BLaER1 treated with 17β-estradiol and CSF1 and Interleukin-3, amounts not matched to agents 10 nM and 100 nM (cell line): ENCODE data around the gene HAAO.
A peak's percentile ranks its signal among the peaks of the same experiment; 100 is the strongest.

Source experiments
- H3K27ac ChIP-seq, 11 experiments: shearing (Covaris generic); formaldehyde crosslinking; 2 replicates each; pipeline ENCODE4 v1.8.1; 2022
- H3K27me3 ChIP-seq, 11 experiments: shearing (Covaris generic); formaldehyde crosslinking; 2 replicates each; pipeline ENCODE4 v1.8.1; 2022
- H3K36me3 ChIP-seq, 11 experiments: shearing (Covaris generic); formaldehyde crosslinking; 2 replicates each; pipeline ENCODE4 v1.8.1; 2022
- H3K4me1 ChIP-seq, 10 experiments: shearing (Covaris generic); formaldehyde crosslinking; 2 replicates each; pipeline ENCODE4 v1.8.1; 2022
- H3K4me2 ChIP-seq, 11 experiments: shearing (Covaris generic); formaldehyde crosslinking; 2 replicates each; pipeline ENCODE4 v1.8.1; 2022
- H3K4me3 ChIP-seq, 10 experiments: shearing (Covaris generic); formaldehyde crosslinking; 2 replicates each; pipeline ENCODE4 v1.8.1; 2022
- H3K9ac ChIP-seq, 11 experiments: shearing (Covaris generic); formaldehyde crosslinking; 2 replicates each; pipeline ENCODE4 v1.8.1; 2022
- H3K9me3 ChIP-seq, 11 experiments: shearing (Covaris generic); formaldehyde crosslinking; replicated peaks in 1 of 11; 2 replicates each; pipeline ENCODE4 v1.8.1; 2022
- H4K20me1 ChIP-seq, 11 experiments: shearing (Covaris generic); formaldehyde crosslinking; 2 replicates each; pipeline ENCODE4 v1.8.1; 2022
- Cebpa-rat ChIP-seq, 11 experiments: shearing (Covaris generic); IDR thresholded peaks; 2 replicates each; pipeline ENCODE4 v1.8.1; 2022

Gene HAAO

DNA sequence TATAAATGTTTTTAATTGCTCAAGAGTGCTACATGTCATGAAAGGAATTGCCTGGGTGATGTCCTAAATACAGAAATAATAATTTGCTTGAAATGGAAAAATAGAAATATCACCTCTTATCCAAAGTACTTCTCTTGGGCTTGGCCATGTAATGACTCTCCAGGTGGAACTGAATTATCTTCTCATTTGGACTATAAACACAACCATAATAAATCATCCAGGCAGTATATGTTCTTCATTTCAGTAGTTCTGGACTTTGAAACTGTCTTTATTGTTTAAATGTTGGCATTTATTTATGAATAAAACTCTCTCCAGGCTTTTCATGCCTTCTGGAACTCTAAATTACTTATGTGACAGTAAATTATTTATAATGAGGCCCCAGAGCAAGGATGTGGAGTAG, 68.9 kb downstream of the HAAO start:
- TF ChIP-seq Cebpa-rat (IDR thresholded peaks at IDR 0.05) = no peak
- no peaks in the 10 kb centered on the region for H4K20me1 ChIP-seq
- H3K27ac ChIP-seq = peak overlapping the region in 5 of 11 experiments; percentile 55 to 91 (median 75); a peak in 8 of 22 replicates
- no peak overlapping the region for H3K9ac ChIP-seq
- peak overlapping the region in 2 of 11 experiments; percentile 62 to 67; a peak in 4 of 22 replicates for H3K4me2 ChIP-seq
- H3K9me3 ChIP-seq = no peaks in the 10 kb centered on the region; a peak in 1 of 22 replicates
- peaks cover 0 to 47% (median 7%) of the 10 kb centered on the region in 10 experiments; a peak in 10 of 20 replicates for H3K4me1 ChIP-seq
- no peak overlapping the region for H3K4me3 ChIP-seq
- peaks cover 0 to 28% (median 9%) of the 10 kb centered on the region in 11 experiments; a peak in 11 of 22 replicates for H3K36me3 ChIP-seq
- H3K27me3 ChIP-seq = no peaks in the 10 kb centered on the region

DNA sequence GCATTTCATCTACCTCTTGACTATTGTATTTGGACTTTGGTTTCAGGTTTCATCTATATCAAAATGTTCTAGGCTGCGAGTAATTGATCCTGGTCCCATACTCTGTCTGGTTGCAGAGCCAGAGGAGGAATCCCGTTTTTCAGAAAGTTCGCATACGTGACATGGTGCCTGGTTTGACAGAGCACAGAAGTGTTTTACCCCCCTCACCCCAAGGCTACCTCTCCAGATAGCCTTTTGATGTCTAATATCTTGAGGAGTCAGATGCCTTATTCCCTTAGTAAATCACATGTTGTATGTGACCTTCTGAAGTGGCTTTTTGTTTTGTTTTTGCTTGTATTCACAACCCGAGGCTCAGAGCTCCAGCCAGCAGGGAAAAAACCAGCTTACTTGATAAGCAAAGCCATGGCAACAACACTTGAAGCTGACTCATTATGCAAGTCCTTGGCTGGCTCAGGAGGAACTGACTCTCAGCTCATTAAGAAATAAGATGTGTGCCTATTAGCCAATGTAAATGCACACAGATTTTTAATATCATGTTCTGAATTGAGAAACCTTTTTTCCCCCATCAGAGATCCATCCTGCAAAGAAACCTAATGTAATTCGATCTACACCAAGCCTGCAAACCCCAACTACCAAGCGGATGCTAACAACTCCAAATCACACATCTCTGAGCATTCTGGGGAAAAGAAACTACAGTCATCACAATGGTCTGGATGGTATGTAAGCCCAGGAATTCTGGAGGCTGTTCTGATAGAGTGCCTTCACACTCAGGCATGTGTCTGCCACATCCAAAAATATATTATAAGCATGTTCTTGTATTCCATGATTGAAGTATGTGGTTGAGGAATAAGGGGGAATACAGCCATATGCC, 69.8 kb downstream of the HAAO start:
- Histone ChIP-seq H3K4me3 (no peak overlapping the region), H3K9me3 (no peaks in the 10 kb centered on the region), H3K27me3 (no peaks in the 10 kb centered on the region), H3K9ac (peak overlapping the region in 5 of 11 experiments; percentile 6 to 73 (median 46); a peak in 8 of 22 replicates), H3K4me1 (peaks cover 0 to 47% (median 7%) of the 10 kb centered on the region in 10 experiments; a peak in 10 of 20 replicates), H3K4me2 (peak overlapping the region in 5 of 11 experiments; percentile 44 to 78 (median 62); a peak in 10 of 22 replicates), H3K27ac (peak overlapping the region in 7 of 11 experiments; percentile 38 to 91 (median 75); a peak in 12 of 22 replicates), H3K36me3 (peaks cover 0 to 19% (median 9%) of the 10 kb centered on the region in 11 experiments; a peak in 9 of 22 replicates), H4K20me1 (no peaks in the 10 kb centered on the region)
- peak in 4 of 11 experiments; percentile 13 to 73 (median 66); a peak in 5 of 22 replicates for TF ChIP-seq Cebpa-rat (IDR thresholded peaks at IDR 0.05)

DNA sequence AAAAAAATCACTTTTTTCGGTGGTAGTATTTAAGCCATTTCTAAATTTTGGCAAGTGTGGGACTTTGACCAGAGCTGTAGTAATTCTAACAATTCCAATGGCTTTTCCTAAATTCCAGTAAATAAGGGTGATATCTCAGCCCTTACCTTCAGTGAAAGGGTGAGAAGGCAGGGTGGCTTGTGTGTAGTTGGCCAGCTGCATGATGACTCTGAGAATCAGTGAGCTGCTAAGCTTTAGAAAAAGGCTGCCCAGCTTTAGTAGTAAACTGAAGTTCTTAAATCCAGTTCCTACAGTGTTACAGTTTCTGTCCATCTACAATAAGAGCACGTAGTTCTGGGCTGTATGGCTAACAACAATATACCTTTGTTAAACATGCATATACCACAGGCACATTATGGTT, 70.5 kb downstream of the HAAO start:
- no peak for TF ChIP-seq Cebpa-rat (IDR thresholded peaks at IDR 0.05)
- Histone ChIP-seq H3K4me3 (no peak overlapping the region), H3K27ac (peak overlapping the region in 7 of 11 experiments; percentile 31 to 91 (median 75); a peak in 12 of 22 replicates), H3K9me3 (no peaks in the 10 kb centered on the region), H3K4me1 (peaks cover 0 to 47% (median 7%) of the 10 kb centered on the region in 10 experiments; a peak in 10 of 20 replicates), H4K20me1 (no peaks in the 10 kb centered on the region), H3K9ac (peak overlapping the region in 4 of 11 experiments; percentile 45 to 73 (median 46); a peak in 6 of 22 replicates), H3K36me3 (peaks cover 0 to 13% (median 7%) of the 10 kb centered on the region in 11 experiments; a peak in 8 of 22 replicates), H3K4me2 (peak overlapping the region in 5 of 11 experiments; percentile 44 to 78 (median 62); a peak in 8 of 22 replicates), H3K27me3 (no peaks in the 10 kb centered on the region)
